H1 (cell line): ENCODE data around the gene CYP2A6. TPM values are rescaled to one million over a fixed set of nuclear protein-coding genes. Genes with fewer than 3 reads are reported as not detected.

Experiments used
- CTCF ChIA-PET: fragments of 300-600 bp; sonication (Branson Sonifier 250); formaldehyde crosslinking; loops from one replicate; lab custom pipeline; 2021; ENCODE audit not compliant: partially characterized antibody; lab: Charles Lee
- POLR2A ChIA-PET: fragments of 300-600 bp; sonication (Branson Sonifier 250); formaldehyde crosslinking; loops from one replicate; lab custom pipeline; 2021; ENCODE audit warnings: inconsistent platforms; ENCODE audit not compliant: partially characterized antibody; lab: Charles Lee
- DNase-seq, 2 experiments: peaks; one replicate each; pipeline versions ENCODE4 v3.0.0 to v3.0.0-alpha.2; 2010 to 2022; ENCODE audit warnings: low spot score in 2 of 2, low read depth in 1 of 2, mixed read lengths in 1 of 2
- FAIRE-seq: peaks from 2 replicates; lab custom pipeline; 2011; peaks lifted over from hg19 to GRCh38; lab: Jason Lieb, UNC
- H2AFZ ChIP-seq: 2 replicates; pipeline ENCODE4 v1.8.1; 2012; ENCODE audit warnings: low read length, inconsistent platforms
- H2AK5ac ChIP-seq: 2 replicates; pipeline ENCODE4 v1.6.1; 2013; ENCODE audit warnings: low read depth, low read length
- H2BK120ac ChIP-seq: replicated peaks from 2 replicates; pipeline ENCODE3; 2013; ENCODE audit warnings: low read depth, low read length, inconsistent platforms
- H2BK12ac ChIP-seq: 2 replicates; pipeline ENCODE4 v1.6.1; 2013; ENCODE audit warnings: low read depth, low read length
- H2BK15ac ChIP-seq: 2 replicates; pipeline ENCODE4 v1.6.1; 2013; ENCODE audit warnings: low read length
- H2BK20ac ChIP-seq: 2 replicates; pipeline ENCODE4 v1.6.1; 2013; ENCODE audit warnings: low read length
- H2BK5ac ChIP-seq: 2 replicates; pipeline ENCODE4 v1.6.1; 2013; ENCODE audit warnings: low read depth, low read length
- H3K14ac ChIP-seq: 2 replicates; pipeline ENCODE4 v1.6.1; 2013; ENCODE audit warnings: inconsistent platforms; ENCODE audit not compliant: insufficient read length
- H3K18ac ChIP-seq: 2 replicates; pipeline ENCODE4 v1.6.1; 2013; ENCODE audit warnings: low read length; ENCODE audit errors: extremely low read depth
- H3K23ac ChIP-seq: 2 replicates; pipeline ENCODE4 v1.6.1; 2013; ENCODE audit warnings: inconsistent platforms; ENCODE audit not compliant: insufficient read length
- H3K23me2 ChIP-seq: 2 replicates; pipeline ENCODE4 v1.6.1; 2013; ENCODE audit warnings: low read depth, low read length
- H3K27ac ChIP-seq: 2 replicates; pipeline ENCODE4 v1.6.1; 2011; ENCODE audit warnings: low read depth, low read length, inconsistent platforms
- H3K27me3 ChIP-seq, 4 experiments: replicated peaks in 1 of 4; 1 replicate in 1 of 4; 2 replicates in 3 of 4; pipeline versions ENCODE4 v1.6.1 to v1.8.1; 2011 to 2013; ENCODE audit warnings: low read length in 3 of 4, mild to moderate bottlenecking in 3 of 4, inconsistent platforms in 2 of 4, mixed read lengths in 2 of 4, moderate library complexity in 1 of 4; ENCODE audit not compliant: control insufficient read depth in 3 of 4, insufficient read depth in 3 of 4; ENCODE audit errors: extremely low read depth in 1 of 4
- H3K36me3 ChIP-seq, 4 experiments: 2 replicates each; pipeline versions ENCODE4 v1.6.1 to v1.8.1; 2011 to 2013; ENCODE audit warnings: mild to moderate bottlenecking in 4 of 4, low read length in 3 of 4, moderate library complexity in 2 of 4, control low read depth in 1 of 4, inconsistent platforms in 1 of 4; ENCODE audit not compliant: insufficient read depth in 4 of 4, control insufficient read depth in 2 of 4
- H3K4ac ChIP-seq: replicated peaks from 2 replicates; pipeline ENCODE3; 2013; ENCODE audit warnings: low read length, low read depth, mixed read lengths, inconsistent platforms; ENCODE audit not compliant: insufficient read length
- H3K4me1 ChIP-seq, 4 experiments: replicated peaks in 1 of 4; 1 replicate in 1 of 4; 2 replicates in 3 of 4; pipeline versions ENCODE4 v1.6.1 to v1.8.1; 2011 to 2013; ENCODE audit warnings: low read length in 3 of 4, inconsistent platforms in 2 of 4, mixed read lengths in 1 of 4; ENCODE audit not compliant: insufficient read depth in 4 of 4, control insufficient read depth in 3 of 4
- H3K4me2 ChIP-seq, 2 experiments: 2 replicates each; pipeline versions ENCODE4 v1.6.1 to v1.8.1; 2011 to 2013; ENCODE audit warnings: low read depth in 2 of 2, low read length in 2 of 2, control low read depth in 1 of 2, inconsistent platforms in 1 of 2, mild to moderate bottlenecking in 1 of 2; ENCODE audit not compliant: insufficient read depth in 1 of 2
- H3K4me3 ChIP-seq, 4 experiments: fragments of 200-600, 300-600 bp in 1 of 4; sonication (generic), shearing (Covaris generic), sonication (Bioruptor Twin) in 1 of 4; 2 replicates each; pipeline versions ENCODE4 v1.5.1 to v1.8.1; 2011 to 2016; ENCODE audit warnings: low read length in 4 of 4, low read depth in 3 of 4, control low read depth in 2 of 4, inconsistent platforms in 2 of 4, mild to moderate bottlenecking in 2 of 4, mixed read lengths in 1 of 4, moderate library complexity in 1 of 4; ENCODE audit not compliant: insufficient read depth in 2 of 4; ENCODE audit errors: extremely low read depth in 1 of 4
- H3K56ac ChIP-seq: replicated peaks from 2 replicates; pipeline ENCODE3; 2013; ENCODE audit warnings: low read depth, mild to moderate bottlenecking, mixed read lengths, low read length, inconsistent platforms; ENCODE audit not compliant: insufficient read length
- H3K79me1 ChIP-seq: 2 replicates; pipeline ENCODE4 v1.6.1; 2013; ENCODE audit warnings: low read depth, low read length, control low read depth
- H3K79me2 ChIP-seq, 2 experiments: 2 replicates each; pipeline versions ENCODE4 v1.6.1 to v1.8.1; 2012 to 2013; ENCODE audit warnings: low read length in 2 of 2, mild to moderate bottlenecking in 2 of 2, inconsistent platforms in 1 of 2; ENCODE audit not compliant: insufficient read depth in 2 of 2, control insufficient read depth in 1 of 2
- H3K9ac ChIP-seq, 4 experiments: replicated peaks in 1 of 4; 1 replicate in 1 of 4; 2 replicates in 3 of 4; pipeline versions ENCODE4 v1.6.1 to v1.8.1; 2011 to 2013; ENCODE audit warnings: low read depth in 3 of 4, low read length in 3 of 4, control low read depth in 2 of 4, mild to moderate bottlenecking in 2 of 4, moderate library complexity in 2 of 4, inconsistent platforms in 1 of 4; ENCODE audit errors: extremely low read depth in 1 of 4
- H3K9me3 ChIP-seq, 2 experiments: 2 replicates each; pipeline versions ENCODE4 v1.6.1 to v1.8.1; 2012 to 2013; ENCODE audit warnings: mild to moderate bottlenecking in 2 of 2, moderate library complexity in 2 of 2, control low read depth in 1 of 2, inconsistent platforms in 1 of 2, low read depth in 1 of 2, low read length in 1 of 2, mixed read lengths in 1 of 2; ENCODE audit not compliant: insufficient read depth in 2 of 2
- H4K20me1 ChIP-seq, 2 experiments: replicated peaks in 1 of 2; 2 replicates each; pipeline versions ENCODE3 to v1.8.1; 2011 to 2013; ENCODE audit warnings: inconsistent platforms in 2 of 2, low read length in 2 of 2, mild to moderate bottlenecking in 1 of 2; ENCODE audit not compliant: insufficient read depth in 2 of 2, control insufficient read depth in 1 of 2
- H4K5ac ChIP-seq: 2 replicates; pipeline ENCODE4 v1.6.1; 2013; ENCODE audit warnings: low read length, low read depth, mixed read lengths, inconsistent platforms; ENCODE audit not compliant: insufficient read length
- H4K8ac ChIP-seq: 2 replicates; pipeline ENCODE4 v1.8.0; 2013; ENCODE audit warnings: mild to moderate bottlenecking, moderate library complexity, low read length, inconsistent platforms; ENCODE audit not compliant: insufficient read depth; ENCODE audit errors: extremely low read depth
- H4K91ac ChIP-seq: replicated peaks from 2 replicates; pipeline ENCODE3; 2013; ENCODE audit warnings: low read length, mixed read lengths, inconsistent platforms; ENCODE audit not compliant: insufficient read length
- ASH2L ChIP-seq: fragments of 200-600, 300-600 bp; sonication (generic); IDR thresholded peaks from one replicate; pipeline ENCODE4 v1.7.1; 2017; ENCODE audit warnings: low read length
- BRCA1 ChIP-seq: IDR thresholded peaks from 2 replicates; pipeline ENCODE4 v1.6.1; 2012; ENCODE audit warnings: low read depth, low read length, improper control_type of control experiment
- JUN ChIP-seq: IDR thresholded peaks from 2 replicates; pipeline ENCODE4 v1.6.1; 2011; ENCODE audit warnings: low read depth, mild to moderate bottlenecking, improper control_type of control experiment, low read length
- RXRA ChIP-seq: IDR thresholded peaks from 2 replicates; pipeline ENCODE4 v1.6.1; 2011; ENCODE audit warnings: low read depth, mild to moderate bottlenecking, low read length, moderate library complexity; ENCODE audit not compliant: insufficient read depth
- WGBS, 2 experiments: shearing (Covaris generic) in 1 of 2; methylation state at CpG; one replicate each; pipeline versions ENCODE4 v1.1.6 to v1.1.7; 2013 to 2015; ENCODE audit warnings: low lambda C conversion rate in 2 of 2, mixed read lengths in 2 of 2, inconsistent platforms in 1 of 2, low coverage in 1 of 2, missing lambda C conversion rate in 1 of 2; ENCODE audit not compliant: insufficient replicate concordance in 2 of 2, insufficient coverage in 1 of 2, insufficient read length in 1 of 2; ENCODE audit errors: extremely low coverage in 1 of 2, missing lambda C conversion rate in 1 of 2; 5-methylcytosine and 5-hydroxymethylcytosine counted together
- polyA plus RNA-seq, 7 experiments: library from polyadenylated mRNA; depleted of rRNA in 3 of 7; stranded (reverse) in 5 of 7; unstranded in 2 of 7; fragments of >200 nt in 5 of 7; fragments of 200-250 nt in 2 of 7; gene quantifications; 1 replicate in 5 of 7; 2 replicates in 1 of 7; 4 replicates in 1 of 7; pipeline versions ENCODE4 v1.2.1 to v1.2.3, GENCODE V29; 2011 to 2013; ENCODE audit warnings: missing spikeins in 2 of 7, mixed read lengths in 2 of 7
- total RNA-seq: library from RNA; stranded (reverse); fragmentation: NEBNext Ultra II Directional; extraction: Animal tissue kit (Norgen Biotek cat#: 25700); gene quantifications from 2 replicates; pipeline ENCODE4 v1.2.1, GENCODE V29; 2021

The CYP2A6 gene
- total and polyA plus RNA-seq, 2 of the 8 experiments (the other 6 are each of a cell fraction or from before 2014, with no cell fraction given), result 0.33 TPM; not detected in 1

- CTCF ChIA-PET, result interaction anchor here (0.6 kb wide), 1 partner anchor 449 kb away, joined by 3 read pairs; no protein-coding TSS in a partner anchor
- peak overlapping the region; percentile 63; the same call in 1 of the 2 replicates for H4K8ac ChIP-seq
- H3K4me3 ChIP-seq, result no peak overlapping the region
- H3K79me1 ChIP-seq, result peaks cover 4% of the 10 kb centered on the region; the same call in 1 of the 2 replicates
- H2AK5ac ChIP-seq, result no peak overlapping the region
- DNase-seq (no peak), FAIRE-seq (no peak)
- H2BK120ac ChIP-seq, result no peak overlapping the region
- WGBS, 2 experiments, result 83% methylated on average over 3 of the region's 4 CpGs; no CpG with 5 or more reads in 1 of the 2 experiments
- no peak overlapping the region for H4K5ac ChIP-seq
- TF ChIP-seq ASH2L (no peak), JUN (no peak), RXRA (no peak), BRCA1 (no peak)
- no peak overlapping the region for H2BK5ac ChIP-seq
- no peak overlapping the region for H4K91ac ChIP-seq
- no peak overlapping the region for H2BK12ac ChIP-seq
- no peak overlapping the region for H3K23ac ChIP-seq
- peaks cover 11% of the 10 kb centered on the region in 2 experiments for H4K20me1 ChIP-seq
- no peak overlapping the region for H3K56ac ChIP-seq
- H2BK20ac ChIP-seq, result no peak overlapping the region
- H3K9me3 ChIP-seq, result no peaks in the 10 kb centered on the region
- no peak overlapping the region for H2BK15ac ChIP-seq
- H3K4me2 ChIP-seq, result no peak overlapping the region; a peak in 1 of 4 replicates
- peaks cover 12% of the 10 kb centered on the region; the same call in 1 of the 2 replicates for H3K23me2 ChIP-seq
- POLR2A ChIA-PET, result no interaction called here
- H2AFZ ChIP-seq, result no peak overlapping the region
- H3K27me3 ChIP-seq, result peaks cover 0 to 3% (median 1%) of the 10 kb centered on the region in 4 experiments; a peak in 3 of 7 replicates
- 0 out of 4 replicates have a peak, but pooled peaks cover 0 to 5% of the 10 kb centered on the region in 2 experiments for H3K79me2 ChIP-seq
- H3K4ac ChIP-seq, result no peak overlapping the region
- H3K36me3 ChIP-seq, result peaks cover 0 to 6% (median 5%) of the 10 kb centered on the region in 4 experiments; a peak in 5 of 8 replicates
- H3K9ac ChIP-seq, result no peak overlapping the region
- no peak overlapping the region for H3K14ac ChIP-seq
- no peak overlapping the region for H3K27ac ChIP-seq
- H3K4me1 ChIP-seq, result peaks cover 2 to 14% (median 6%) of the 10 kb centered on the region in 4 experiments; a peak in 6 of 7 replicates
- H3K18ac ChIP-seq, result no peak overlapping the region
Observed at GRCh38 chr19:40813182-40813581, 37.1 kb downstream of the CYP2A6 start.
